ENCODE data around the gene DPYSL4.

Gene DPYSL4

GRCh38 chr10:132195366-132196075, 8.8 kb downstream of the DPYSL4 start:
- DNase-seq (ENCODE audit: low read depth in 2 of 2): no peak

GRCh38 chr10:132196178-132197113, 9.7 kb downstream of the DPYSL4 start:
- no peak for DNase-seq (ENCODE audit: low read depth in 2 of 2)

GRCh38 chr10:132197271-132198067, 10.7 kb downstream of the DPYSL4 start:
- no peak for DNase-seq (ENCODE audit: low read depth in 2 of 2)

GRCh38 chr10:132198068-132198370, 11.3 kb downstream of the DPYSL4 start:
- DNase-seq (ENCODE audit: low read depth in 2 of 2): no peak

GRCh38 chr10:132198381-132199181, 11.8 kb downstream of the DPYSL4 start:
- no peak for DNase-seq (ENCODE audit: low read depth in 2 of 2)

GRCh38 chr10:132199268-132199853, 12.6 kb downstream of the DPYSL4 start:
- no peak for DNase-seq (ENCODE audit: low read depth in 2 of 2)

- DNase-seq (ENCODE audit: low read depth in 2 of 2): no peak
Measured at GRCh38 chr10:132199854-132200311, 13.1 kb downstream of the DPYSL4 start.

GRCh38 chr10:132200344-132201110, 13.8 kb downstream of the DPYSL4 start:
- no peak for DNase-seq (ENCODE audit: low read depth in 2 of 2)

GRCh38 chr10:132201111-132201969, 14.6 kb downstream of the DPYSL4 start:
- no peak for DNase-seq (ENCODE audit: low read depth in 2 of 2)

- no peak for DNase-seq (ENCODE audit: low read depth in 2 of 2)
Measured at GRCh38 chr10:132202070-132202970, 15.6 kb downstream of the DPYSL4 start.

- DNase-seq (ENCODE audit: low read depth in 2 of 2): no peak
Measured at GRCh38 chr10:132203256-132204077, 16.7 kb downstream of the DPYSL4 start.

- DNase-seq (ENCODE audit: low read depth in 2 of 2): no peak
Measured at GRCh38 chr10:132204078-132204780, 17.5 kb downstream of the DPYSL4 start.

- DNase-seq (ENCODE audit: low read depth in 2 of 2): no peak
Measured at GRCh38 chr10:132204781-132205473, 18.2 kb downstream of the DPYSL4 start.

GRCh38 chr10:132205650-132206376, 19.1 kb downstream of the DPYSL4 start:
- DNase-seq (ENCODE audit: low read depth in 2 of 2): no peak

GRCh38 chr10:132206377-132206745, 19.6 kb downstream of the DPYSL4 start:
- no peak for DNase-seq (ENCODE audit: low read depth in 2 of 2)
